NOMO-1 (cell line): ENCODE data around the gene RPL28.

Experiments
- DNase-seq, 2 experiments: peaks; one replicate each; lab custom pipeline; 2025; ENCODE audit not compliant: unreplicated experiment in 2 of 2; lab: John Stamatoyannopoulos, UW

RPL28 gene

DNA sequence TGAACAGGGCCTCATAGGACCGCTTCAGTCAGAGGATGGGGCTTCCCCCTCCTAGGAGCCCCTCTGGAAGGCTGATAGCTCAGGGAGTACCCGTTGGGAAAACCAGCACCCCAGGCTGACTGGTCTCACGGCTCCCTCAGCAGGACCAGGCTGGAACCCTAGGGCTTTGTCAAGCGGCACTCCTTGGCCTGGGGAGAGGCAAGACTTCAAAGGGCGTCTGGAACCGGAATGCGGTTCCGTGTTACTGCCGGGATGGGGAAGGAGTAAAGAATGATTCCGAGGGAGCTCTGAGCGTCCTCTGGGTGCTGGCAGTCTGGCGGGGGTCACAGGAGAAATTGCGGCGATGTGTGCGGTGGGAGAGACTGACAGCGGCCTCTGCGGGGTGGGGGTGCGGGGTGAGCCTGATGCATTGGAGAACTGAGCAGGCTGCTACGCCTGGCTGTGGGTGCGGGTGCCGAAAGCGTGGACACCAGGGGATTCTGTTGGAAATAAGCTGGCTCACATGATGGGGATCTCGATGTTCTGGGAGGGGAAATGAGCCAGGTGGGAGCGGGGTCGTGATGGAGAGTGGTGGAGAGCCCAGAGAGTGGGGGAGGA, 33.1 kb upstream of the RPL28 start:
- no peak for DNase-seq

DNA sequence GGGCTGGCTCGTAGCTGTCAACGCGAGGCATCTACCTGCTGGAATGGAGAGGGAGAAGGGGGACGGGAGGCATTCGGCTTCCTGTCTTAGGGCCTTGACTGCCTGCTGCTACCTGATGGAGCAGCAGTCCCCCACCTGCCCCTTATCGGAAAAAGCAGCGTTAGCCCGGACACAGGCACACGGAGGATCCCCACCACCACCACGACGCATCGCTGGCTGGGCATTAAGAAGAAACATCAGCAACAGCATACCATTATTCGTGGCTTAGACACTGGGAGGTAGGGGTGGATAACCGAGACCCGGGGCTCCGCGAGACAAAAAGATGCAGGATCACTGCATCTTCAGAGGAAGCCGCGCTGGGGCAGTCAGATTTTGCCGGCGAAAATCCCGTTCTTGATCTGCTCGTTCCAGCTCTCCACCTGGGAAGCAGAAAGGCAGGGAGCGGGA, 32.4 kb upstream of the RPL28 start:
- no peak for DNase-seq

DNA sequence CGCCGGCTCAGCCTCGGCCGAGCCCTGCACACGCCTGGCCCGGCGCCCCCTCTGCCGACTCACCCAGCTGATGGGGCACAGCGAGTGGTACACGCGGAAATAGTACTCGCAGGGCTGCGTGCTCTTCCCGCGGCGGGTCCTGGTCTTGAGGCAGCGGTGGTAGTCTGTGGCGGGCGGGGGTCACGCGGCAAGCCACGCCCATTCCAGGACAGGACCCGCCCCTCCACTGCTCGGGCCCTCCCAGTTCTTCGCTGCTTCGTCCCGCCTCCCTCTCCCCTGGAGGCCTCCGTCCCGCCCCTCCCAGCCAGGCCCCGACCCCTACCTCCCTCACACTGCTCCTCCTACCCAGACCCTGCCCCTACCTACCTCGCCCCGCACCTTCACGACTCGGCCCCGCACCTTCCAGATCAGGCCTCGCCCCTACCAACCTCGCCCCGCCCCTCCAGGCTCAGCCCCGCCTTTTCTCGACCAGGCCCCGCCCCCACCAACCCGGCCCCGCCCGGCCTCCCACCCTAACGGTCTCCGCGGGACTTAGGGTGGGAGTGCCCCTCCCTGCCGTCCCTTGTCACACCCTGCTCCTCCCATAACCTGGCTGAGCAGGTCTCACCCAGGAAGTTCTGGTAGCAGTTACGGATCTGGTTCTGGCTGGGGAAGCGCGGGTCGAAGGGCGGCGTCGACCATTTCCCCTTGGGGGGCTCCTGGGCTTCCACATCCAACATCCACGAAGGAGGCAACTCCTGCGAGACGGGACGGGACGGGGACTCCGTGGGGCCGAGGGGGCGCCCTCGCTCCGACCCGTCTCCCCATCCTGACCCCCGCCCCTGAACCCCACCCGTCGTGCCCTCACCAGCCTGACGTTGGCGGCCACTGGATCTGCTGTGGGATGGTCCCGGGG, 31.7 kb upstream of the RPL28 start:
- peak; percentile 22 to 25 for DNase-seq

DNA sequence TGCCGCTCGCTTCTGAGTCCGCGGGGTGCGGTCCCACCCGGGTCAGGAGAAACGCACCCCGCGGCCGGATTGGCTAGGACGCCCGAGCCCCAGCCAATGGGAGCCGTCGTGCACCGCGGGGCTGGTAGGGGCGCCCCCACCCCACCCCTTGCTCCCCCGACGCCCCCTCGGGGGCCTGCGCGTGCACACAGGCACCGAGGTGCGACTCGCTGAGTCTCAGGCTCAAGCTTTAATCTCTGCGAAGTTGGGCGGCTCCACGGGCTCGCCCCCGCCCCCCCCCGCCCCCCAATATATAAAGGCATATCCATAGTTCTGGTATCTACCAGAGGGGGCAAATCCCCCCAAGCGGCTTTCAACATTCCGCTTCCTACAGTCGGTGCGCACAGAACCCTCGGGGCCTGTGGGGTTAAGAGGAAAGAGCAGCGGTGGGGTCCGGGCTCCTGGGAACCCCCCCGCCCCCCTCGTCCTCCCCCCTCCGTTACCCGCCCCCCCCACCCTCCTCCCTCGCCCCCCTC, 31.0 kb upstream of the RPL28 start, which contains the start of gene COX6B2:
Gene COX6B2, minus strand, starts transcription at position 22 of the 515 bp plus-strand sequence. CDS start 198 bp downstream, outside the sequence.
- DNase-seq, result no peak

DNA sequence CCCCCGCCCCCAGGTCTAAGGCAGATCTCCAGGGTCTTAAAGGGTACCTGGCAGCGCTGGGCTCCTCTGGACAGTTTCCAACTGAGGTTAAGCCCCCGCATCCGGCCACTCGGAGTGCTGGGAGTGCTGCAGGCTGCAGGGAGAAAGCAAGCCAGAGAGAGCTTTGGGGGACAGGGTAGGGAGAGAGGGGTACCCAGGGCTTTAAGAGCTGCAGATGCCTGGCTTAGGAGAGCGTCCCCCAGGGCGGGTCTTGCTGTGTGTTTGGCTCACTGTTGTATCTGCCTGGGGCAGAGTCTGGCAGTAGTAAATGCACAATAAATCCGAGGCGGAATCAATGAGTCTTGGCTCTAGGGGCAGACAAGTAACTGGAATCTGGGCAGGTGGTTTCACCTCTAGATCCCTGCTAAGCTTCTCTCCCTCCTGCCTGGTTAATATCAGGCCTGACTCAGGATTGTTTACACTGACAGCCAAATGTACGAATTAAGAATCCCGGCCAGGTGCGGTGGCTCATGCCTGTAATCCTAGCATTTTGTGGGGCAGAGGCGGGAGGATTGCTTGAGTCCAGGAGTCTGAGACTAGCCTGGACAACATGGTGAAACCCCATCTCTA, 30.4 kb upstream of the RPL28 start:
- no peak for DNase-seq

DNA sequence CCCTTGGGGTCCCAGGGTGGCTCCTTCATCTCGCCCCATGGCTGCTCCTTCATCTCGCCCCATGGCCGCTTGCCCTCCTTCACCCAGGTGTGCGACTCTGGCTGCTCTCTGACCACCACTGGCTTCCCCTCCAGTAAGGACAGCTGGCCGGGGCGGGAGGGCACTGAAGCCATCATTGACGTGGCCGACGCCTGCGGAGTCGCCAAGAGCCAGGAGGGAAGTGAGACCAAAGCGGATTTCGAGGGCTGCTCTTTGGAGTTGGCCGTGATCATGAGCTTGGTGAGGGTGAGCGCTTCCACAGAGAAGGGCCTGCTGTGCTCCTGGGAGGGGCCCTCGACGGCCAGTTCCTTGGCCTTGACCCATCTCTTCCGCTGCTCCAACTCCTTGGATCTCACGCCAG, 27.2 kb upstream of the RPL28 start:
- no peak for DNase-seq

DNA sequence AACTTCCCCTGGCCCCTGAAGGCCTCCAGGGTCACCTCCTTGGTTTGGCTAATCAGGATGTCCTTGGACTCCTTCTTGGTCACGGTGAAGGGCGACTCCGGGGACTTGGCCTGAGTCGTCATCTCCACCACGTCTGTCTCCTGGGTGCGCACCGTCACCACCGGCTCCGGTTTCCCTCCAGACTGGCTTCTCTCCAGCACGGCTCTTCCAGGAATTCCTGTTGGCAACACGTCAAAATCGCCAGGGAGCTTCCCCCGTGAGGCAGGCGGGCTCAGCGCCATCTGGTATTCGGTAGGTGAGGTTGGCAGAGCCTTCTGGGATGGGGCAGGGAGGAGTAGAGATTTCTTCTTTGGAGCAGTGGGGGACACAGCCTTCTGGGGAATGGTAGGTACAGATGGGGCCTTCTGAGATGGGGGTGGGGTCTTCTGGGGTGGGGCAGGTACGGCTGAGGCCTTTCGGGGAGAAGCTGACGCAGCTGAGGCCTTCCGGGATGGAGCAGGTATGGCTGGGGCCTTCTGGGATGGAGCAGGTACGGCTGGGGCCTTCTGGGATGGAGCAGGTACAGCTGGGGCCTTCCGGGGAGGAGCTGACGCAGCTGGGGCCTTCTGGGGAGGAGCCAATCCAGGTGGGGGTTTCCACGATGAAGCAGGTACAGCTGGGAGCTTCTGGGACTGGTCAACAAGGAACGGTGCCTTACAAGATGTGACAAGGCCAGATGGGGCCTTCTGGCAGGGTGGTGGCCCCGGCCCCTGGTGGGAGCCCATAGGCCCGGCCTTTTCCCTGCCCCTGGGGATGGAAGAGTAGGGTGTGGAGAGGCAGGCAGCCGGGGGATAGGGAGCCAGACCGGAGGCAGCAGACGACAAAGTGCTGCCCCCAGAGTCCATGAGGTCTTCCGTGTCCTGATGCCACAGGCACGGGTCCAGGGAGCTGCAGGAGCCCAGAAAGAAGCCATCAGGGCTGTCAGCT, 26.5 kb upstream of the RPL28 start:
- no peak for DNase-seq

DNA sequence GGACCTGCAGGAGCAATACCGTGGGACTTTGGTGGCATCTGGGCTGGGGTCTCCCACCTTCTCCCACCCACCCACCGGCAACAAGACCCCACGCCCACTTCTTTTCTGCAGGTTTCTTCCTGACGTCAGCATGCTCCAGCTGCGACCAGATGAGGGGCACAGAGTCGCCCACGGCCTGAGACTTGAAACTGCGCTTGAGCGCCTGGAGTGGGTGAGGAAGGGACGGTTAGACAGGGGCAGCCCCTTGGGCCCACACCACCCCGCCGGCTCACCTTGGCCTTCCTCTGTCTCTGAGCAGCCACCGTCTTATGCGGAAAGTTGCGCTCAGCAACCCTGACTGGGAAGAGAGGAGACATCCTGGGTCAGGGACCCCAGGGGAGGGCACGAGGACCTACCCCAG, 24.8 kb upstream of the RPL28 start:
- no peak for DNase-seq

DNA sequence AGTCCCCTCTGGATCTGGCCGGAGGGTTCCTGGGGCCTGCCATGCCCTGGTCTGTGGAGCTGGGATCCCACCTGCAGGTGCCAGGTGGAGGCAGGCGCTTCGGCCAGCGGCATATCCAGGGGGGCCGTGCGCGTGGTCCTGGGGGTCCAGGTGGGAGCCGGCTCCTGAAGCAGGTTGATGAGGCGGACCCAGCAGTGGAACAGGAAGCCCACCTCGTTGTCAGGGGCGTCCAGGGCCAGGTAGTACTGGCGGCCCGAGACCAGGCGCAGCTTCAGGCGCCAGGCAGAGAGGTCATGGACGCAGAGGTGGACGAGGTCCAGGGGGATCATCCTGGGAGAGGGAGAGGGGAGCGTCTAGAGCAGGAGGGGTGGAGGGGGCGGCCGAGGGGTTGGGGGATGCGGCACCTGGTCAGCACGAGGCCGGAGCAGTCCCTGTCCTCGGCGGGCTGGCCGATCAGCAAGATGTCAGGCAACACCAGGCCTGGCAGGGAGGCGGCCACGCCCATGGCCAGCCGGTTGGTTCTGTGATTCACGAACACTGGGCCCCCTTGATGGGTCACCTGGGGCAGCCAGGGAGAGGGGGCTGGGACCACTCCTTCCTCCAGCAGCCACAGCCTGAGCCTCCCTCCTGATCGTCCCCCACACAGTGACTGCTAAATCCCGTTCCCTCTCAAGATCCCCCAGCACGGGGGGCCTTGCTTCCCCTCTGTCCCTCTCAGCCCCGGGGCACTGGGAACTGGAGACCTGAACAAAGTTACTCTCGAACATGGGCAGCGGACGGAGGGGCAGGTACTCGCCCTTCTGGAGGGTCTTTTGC, 23.4 kb upstream of the RPL28 start:
- DNase-seq, result no peak

DNA sequence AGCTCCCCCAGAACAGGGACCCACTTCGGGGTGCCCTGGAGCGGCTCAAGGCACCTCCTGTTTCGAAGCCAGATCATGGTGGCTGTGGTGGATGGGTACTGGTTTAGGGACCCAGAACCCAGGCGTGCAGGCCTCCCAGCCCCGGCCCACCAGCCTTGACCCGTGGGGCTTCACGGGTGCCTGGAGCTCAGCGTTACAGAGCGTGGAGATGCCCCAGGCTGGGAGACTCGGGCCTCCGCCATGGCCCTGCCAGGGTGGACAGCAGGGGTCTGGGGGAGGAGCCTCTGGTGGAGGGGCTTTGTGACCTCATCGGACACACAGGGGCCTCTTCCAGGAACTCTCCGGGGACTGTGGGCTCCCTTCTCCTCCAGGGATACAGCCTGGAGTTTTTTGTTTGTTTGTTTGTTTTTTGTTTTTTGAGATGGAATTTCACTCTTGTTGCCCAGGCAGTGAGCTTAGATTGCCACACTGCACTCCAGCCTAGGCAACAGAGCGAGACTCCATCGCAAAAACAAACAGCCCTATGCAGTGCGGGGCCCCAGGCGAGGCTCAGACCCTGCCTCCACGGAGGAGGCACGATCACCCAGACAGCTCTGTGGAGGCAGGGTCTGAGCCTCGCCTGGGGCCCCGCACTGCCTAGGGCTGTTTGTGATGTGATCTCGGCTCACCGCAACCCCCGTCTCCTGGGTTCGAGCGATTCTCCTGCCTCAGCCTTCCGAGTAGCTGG, 22.6 kb upstream of the RPL28 start, which contains the start of gene GARIN5B:
Gene GARIN5B, minus strand, starts transcription at position 271 of the 727 bp plus-strand sequence. Its CDS starts 194 bp downstream, at position 77.
- no peak for DNase-seq

DNA sequence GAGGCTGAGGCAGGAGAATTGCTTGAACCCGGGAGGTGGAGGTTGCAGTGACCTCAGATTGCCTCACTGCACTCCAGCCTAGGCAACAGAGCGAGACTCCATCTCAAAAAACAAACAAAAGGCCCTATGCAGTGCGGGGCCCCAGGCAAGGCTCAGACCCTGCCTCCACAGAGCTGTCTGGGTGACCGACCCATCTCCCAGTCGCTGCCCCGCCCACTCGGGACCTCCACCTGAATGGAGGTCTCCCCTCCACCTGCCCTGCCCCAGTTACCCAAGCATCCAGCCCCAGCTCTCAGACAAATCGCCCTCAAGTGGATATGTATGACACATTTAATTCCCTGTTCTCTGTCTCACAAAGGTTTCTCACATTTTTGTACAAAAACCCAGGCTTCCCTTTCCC, 20.5 kb upstream of the RPL28 start:
- no peak for DNase-seq

DNA sequence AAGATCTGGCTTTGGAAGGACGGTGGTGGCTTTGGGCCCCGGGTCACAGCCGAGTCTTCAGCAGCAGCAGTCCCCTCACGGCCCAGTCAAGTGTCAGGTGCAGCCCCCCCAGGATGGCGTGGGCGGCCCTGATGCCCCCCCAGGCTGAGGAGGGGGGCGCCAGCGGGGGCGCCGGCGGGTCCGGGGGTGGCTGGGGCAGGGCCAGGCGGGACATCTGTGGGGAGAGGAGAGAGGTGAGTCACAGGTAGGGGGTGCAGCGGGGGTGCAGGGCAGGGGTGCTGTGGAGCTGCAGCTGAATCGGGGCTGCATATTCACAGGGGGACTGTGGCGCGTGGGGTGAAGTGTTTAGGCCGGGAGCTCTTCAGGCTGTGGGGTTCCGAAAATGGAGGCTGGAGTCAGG, 19.8 kb upstream of the RPL28 start:
- no peak for DNase-seq

DNA sequence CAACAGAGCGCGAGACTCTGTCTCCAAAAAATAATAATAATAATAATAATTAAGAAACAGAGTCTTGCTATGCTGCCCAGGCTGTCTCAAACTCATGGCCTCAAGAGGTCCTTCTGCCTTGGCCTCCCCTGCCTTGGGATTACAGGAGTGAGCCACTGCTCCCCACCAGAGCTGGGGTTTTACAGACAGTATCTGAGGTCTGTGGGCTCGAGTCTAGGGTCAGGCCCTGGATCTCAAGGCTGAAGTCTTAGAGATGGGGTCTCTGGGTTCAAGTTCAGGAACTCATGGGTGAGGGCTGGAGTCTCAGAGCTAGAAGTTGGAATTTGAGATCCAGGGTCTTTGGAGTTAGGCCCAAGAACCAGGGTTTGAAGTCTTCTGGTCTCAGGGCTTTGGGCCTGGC, 18.9 kb upstream of the RPL28 start:
- no peak for DNase-seq

DNA sequence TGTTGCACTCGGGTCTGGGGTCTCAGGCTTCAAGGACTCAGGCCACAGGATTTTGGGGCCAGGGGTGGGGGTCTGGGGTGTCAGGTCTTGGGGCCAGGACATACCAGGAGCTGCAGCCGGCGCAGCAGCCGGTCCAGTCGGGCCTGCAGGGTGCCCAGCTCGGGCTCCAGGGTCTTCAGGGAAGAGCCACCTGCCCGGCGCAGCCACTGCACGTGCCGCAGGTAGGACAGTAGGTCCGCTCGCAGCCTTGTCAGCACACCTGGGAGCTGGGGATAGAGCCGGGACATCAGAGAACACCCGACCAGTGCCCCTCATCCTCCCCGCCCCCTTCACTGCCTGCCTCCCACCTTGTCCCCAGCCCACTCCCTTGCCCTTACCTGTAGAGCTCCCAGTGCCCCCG, 17.6 kb upstream of the RPL28 start:
- no peak for DNase-seq

DNA sequence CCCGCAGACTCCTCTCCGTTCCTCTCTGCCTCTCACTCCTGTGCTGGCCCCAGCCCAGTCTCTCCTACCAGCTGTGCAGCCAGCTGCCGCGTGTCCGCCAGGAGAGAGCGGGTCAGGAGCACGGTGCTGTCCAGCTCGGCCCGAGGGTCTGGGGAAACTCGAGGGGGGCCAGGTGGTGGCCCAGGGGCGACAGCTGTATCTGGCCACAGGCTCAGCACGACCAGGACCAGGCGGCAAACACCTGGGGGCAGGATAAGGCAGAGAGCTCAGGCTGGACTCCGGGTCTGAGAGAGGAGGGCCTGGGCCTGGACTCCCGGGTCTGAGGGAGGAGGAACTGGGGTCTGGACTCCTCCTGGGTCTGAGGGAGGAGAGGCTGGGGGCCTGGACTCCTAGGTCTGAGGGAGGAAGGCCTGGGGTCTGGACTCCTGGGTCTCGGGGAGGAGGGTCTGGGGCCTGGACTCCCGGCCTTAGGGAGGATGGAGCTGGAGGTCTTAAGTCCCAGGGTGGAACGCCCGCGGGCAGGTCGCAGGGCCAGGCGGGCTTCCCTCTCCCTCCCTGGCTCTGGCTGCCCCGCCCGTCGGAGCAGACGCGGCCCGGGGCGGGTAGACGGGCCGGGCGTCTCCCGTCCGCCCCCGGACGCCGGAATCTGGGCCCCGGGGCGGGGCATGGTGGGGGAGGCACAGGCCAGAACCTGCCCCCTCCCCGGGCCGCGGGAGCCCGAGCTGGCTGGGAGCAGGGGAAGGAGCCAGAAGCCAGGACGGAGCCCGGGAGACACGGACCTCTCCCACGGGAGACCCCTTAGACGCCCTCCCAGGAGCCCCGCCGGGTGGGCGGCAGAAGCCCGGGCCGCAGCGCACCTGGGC, 16.8 kb upstream of the RPL28 start:
- no peak for DNase-seq

DNA sequence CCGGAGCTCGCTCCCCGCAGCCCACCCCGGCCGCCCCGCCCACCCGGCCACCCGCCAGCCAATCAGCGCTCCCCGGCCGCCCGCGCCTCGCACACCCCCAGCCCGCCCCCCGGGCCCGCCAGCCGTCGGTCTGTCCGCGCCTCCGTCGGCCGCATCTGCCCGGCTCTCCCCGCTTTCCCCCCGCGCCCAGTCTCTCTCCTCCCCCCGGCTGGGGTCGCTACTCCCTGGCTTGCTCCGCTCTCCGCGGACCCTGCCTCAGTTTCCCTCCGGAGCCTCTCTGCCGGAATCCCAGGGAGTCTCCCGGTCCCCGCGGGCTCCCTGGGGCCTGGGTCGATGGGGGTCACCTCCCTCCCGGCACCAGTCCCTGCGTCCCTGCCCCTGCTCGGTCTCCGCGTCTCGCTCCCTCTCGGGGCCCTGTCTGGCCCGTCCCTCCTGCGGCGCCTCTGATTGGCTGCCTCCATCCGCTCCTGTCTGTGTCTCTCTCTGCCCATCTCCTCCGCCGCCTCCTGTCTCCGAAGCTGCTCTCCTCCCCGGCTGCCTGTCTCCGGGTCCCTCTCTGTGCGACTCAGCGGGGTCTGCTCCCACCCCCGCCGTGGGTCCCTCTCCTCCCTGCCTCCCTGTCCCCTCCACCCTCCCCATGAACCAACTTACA, 16.0 kb upstream of the RPL28 start:
- DNase-seq, result no peak

DNA sequence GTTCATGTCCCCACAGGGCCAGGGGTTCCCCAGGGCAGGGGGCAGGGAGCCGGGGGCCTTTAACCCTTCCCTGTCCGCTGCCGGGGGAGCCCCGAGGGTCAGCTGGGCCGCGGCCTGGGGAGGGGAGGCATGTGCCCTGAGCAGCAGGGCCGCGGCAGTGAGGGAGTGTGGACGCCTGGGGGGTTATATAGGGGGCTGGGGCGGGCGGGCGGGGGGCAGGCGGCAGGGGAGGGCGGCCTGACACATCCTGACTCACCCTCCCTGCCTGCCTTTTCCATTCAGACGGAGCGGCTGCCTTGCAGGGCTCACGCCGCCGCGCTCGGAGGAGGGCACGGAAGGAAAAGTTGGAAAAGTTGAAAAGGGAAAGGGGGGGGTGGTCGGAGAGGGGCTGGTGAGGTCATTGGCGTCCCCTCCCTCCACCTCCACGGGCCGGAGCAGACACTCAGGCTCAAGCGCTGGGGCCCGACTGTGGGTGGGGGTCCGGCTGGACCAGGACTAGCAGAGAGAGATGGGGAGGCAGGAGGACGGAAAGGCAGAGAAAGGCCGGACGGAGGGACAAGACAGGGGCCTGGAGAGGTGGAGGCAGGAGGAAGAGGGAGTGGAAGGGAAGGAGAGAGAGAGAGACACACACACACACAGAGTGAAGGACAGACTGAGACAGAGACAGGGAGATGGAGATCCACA, 15.3 kb upstream of the RPL28 start, which contains the start of gene IL11:
Gene IL11, minus strand, starts transcription at position 159 of the 684 bp plus-strand sequence. Its CDS starts 153 bp downstream, at position 6.
- DNase-seq, result no peak
